Right atrium auricular region (tissue), 2 donors: Measurements from ENCODE around the gene NDST3. TPM values are rescaled to one million over a fixed set of nuclear protein-coding genes. Genes with fewer than 3 reads are reported as not detected.

Experiments used
- DNase-seq: peaks from one replicate; pipeline ENCODE4 v3.0.0-alpha.2; 2019; ENCODE audit warnings: low spot score
- H3K27ac ChIP-seq, 2 donors: fragments of 200-600 bp; sonication (generic); 1 replicate in 1 of 2; 2 replicates in 1 of 2; pipeline ENCODE4 v1.5.1; 2016 to 2019
- H3K27me3 ChIP-seq, 2 donors: fragments of 200-600 bp; sonication (generic); one replicate each; pipeline versions ENCODE4 v1.5.1 to v1.6.0; 2017 to 2019
- H3K36me3 ChIP-seq: fragments of 200-600 bp; sonication (generic); one replicate; pipeline ENCODE4 v1.5.1; 2016
- H3K4me1 ChIP-seq, 2 donors: fragments of 200-600 bp; sonication (generic); one replicate each; pipeline versions ENCODE4 v1.5.1 to v1.6.0; 2017 to 2019
- H3K4me3 ChIP-seq, 2 donors: fragments of 200-600 bp; sonication (generic); 1 replicate in 1 of 2; 2 replicates in 1 of 2; pipeline ENCODE4 v1.5.1; 2017 to 2019; ENCODE audit warnings: mild to moderate bottlenecking in 1 of 2, moderate library complexity in 1 of 2
- H3K9me3 ChIP-seq, 2 donors: fragments of 200-600 bp; sonication (generic); one replicate each; pipeline ENCODE4 v1.5.1; 2019
- total RNA-seq, 2 donors: library from RNA; depleted of rRNA; stranded (reverse); fragments of >200 nt; gene quantifications; one replicate each; pipeline ENCODE4 v1.1.0, GENCODE V29; 2016
- TF ChIP-seq, protein P1 (sequence below), 2 donors: fragments of 200-600 bp; sonication (generic); IDR thresholded peaks; one replicate each; pipeline ENCODE4 v1.5.1; 2019; ENCODE audit warnings: antibody characterized with exemption in 2 of 2

The NDST3 gene
- total RNA-seq, 2 donors from 2014 or later = 0.15 TPM; not detected in 1

DNA sequence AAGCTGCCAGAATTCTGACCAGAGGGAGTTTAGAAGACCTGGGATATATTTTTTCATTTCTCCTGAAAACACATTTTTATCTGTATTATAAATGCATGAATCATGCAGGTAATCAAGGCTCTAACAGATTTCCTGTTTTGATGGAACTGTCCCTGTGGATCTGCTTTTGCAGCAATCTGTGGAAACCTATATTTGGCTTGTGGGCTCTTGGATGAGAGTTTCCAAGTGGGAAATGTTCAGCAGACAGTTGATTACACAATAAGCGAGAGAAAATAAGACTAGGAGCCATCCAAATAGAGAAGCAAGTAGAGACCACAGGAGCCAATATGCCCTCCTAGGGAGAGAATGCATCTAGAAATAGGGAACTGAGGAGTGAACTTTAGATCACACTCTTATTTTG lies 105.0 kb downstream of the NDST3 start:
- DNase-seq = no peak
- TF ChIP-seq, protein P1, sequence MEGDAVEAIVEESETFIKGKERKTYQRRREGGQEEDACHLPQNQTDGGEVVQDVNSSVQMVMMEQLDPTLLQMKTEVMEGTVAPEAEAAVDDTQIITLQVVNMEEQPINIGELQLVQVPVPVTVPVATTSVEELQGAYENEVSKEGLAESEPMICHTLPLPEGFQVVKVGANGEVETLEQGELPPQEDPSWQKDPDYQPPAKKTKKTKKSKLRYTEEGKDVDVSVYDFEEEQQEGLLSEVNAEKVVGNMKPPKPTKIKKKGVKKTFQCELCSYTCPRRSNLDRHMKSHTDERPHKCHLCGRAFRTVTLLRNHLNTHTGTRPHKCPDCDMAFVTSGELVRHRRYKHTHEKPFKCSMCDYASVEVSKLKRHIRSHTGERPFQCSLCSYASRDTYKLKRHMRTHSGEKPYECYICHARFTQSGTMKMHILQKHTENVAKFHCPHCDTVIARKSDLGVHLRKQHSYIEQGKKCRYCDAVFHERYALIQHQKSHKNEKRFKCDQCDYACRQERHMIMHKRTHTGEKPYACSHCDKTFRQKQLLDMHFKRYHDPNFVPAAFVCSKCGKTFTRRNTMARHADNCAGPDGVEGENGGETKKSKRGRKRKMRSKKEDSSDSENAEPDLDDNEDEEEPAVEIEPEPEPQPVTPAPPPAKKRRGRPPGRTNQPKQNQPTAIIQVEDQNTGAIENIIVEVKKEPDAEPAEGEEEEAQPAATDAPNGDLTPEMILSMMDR (IDR thresholded peaks at IDR 0.05) = no peak
- Histone ChIP-seq H3K4me1 (no peaks in the 10 kb centered on the region), H3K27ac (no peak overlapping the region), H3K4me3 (no peak overlapping the region), H3K9me3 (no peaks in the 10 kb centered on the region), H3K27me3 (no peaks in the 10 kb centered on the region), H3K36me3 (no peaks in the 10 kb centered on the region)

DNA sequence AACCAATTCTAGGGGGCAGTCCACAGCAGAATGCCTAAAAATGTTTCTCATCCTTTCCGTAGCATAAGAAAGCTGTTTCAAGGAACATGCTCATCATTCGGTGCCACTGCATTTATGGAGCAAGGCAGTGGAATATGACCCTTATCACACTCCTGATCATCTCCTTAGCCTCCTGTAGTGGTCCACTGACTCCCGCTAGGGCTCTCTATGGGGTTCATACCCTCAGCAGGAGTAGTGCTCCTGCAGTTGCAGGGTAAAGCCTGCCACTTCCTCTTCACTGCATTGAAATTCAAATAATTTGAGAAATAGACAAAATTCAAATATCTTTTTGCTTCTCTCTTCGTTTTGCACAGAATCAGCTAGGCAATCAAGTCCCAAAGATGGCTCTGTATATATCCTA lies 107.0 kb downstream of the NDST3 start:
- H3K27me3 ChIP-seq = peaks cover 0 to 1% of the 10 kb centered on the region in 2 donors
- TF ChIP-seq, protein P1 (IDR thresholded peaks at IDR 0.05) = no peak
- no peak overlapping the region for H3K27ac ChIP-seq
- H3K36me3 ChIP-seq = no peaks in the 10 kb centered on the region
- H3K4me3 ChIP-seq = no peak overlapping the region
- no peaks in the 10 kb centered on the region for H3K4me1 ChIP-seq
- DNase-seq = no peak
- no peaks in the 10 kb centered on the region for H3K9me3 ChIP-seq

DNA sequence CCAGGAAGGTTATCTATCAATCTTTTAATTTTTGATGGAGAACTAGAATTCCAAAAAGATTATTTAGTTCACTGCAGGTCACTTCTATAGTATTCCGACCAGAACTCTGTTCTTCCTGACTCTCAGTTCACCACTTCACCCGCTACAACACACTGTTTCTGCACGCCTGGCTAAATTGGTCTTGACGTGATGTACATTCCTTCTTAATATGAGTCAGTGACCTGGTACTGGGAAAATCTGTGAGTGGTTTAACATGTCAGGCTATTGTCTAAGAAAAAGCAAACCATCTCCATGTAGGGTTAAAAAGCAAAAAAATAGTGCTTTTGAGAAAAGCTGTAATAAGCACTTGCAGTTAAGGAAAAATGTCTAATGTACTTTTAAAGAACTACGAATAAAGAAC lies 120.4 kb downstream of the NDST3 start:
- Histone ChIP-seq H3K27ac (no peak overlapping the region), H3K36me3 (no peaks in the 10 kb centered on the region), H3K27me3 (no peaks in the 10 kb centered on the region), H3K4me3 (no peak overlapping the region), H3K9me3 (peaks cover 0 to 7% of the 10 kb centered on the region in 2 donors), H3K4me1 (no peaks in the 10 kb centered on the region)
- TF ChIP-seq, protein P1 (IDR thresholded peaks at IDR 0.05) = no peak
- no peak for DNase-seq

DNA sequence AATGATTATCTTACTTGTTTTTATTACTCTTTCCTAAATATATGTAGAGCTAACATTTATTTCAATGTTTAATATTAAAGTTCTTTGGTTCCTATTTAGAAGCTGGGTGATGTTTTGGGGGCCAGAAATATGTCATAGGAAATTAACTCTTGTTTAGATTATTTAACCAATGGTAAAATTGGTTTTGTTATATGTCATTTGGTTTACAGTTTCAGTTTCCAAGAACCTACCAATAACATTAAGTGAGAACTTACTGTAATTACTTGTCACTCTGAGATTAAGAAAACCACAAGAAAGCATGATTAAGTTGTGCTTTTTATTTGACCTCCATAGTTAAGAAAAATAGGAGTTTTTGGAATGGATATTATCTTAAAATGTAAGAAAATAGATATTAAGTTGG lies 121.2 kb downstream of the NDST3 start:
- no peaks in the 10 kb centered on the region for H3K27me3 ChIP-seq
- TF ChIP-seq, protein P1 (IDR thresholded peaks at IDR 0.05) = no peak

DNA sequence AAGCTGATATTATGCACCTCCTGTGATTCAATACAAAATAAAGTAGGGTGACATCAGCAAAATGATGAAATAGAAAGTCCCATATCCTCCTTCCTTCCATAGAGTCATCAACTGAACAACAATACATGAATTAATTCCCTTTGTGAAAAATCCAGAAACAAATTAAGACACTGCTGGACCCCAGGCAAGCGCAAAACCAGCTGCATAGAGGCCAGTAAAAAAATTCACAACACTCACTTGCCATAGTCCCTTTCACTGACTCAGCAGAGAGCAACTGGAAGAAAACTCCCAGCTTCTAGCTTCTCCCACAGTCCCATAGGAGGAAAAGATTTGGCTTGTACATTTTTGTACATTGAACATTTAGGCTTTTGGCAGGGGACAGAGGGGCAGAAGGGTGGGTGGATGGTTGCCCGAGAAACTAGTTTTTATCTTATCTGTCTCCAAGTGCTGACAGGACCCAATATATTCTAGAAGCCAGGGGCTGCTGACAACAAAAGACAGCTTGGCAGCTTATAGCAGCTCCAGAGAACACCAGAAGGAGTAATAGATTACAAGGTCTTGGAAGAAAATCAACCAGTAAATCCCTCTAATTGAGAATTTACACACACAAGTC lies 124.6 kb downstream of the NDST3 start:
- TF ChIP-seq, protein P1 (IDR thresholded peaks at IDR 0.05) = no peak
- no peak for DNase-seq
- Histone ChIP-seq H3K27me3 (no peaks in the 10 kb centered on the region), H3K4me3 (no peak overlapping the region), H3K9me3 (peaks cover 0 to 7% of the 10 kb centered on the region in 2 donors), H3K36me3 (no peaks in the 10 kb centered on the region), H3K27ac (no peak overlapping the region), H3K4me1 (no peaks in the 10 kb centered on the region)

More for the DNA sequence above, 121.2 kb downstream of the NDST3 start:
- Histone ChIP-seq H3K9me3 (peaks cover 0 to 7% of the 10 kb centered on the region in 2 donors), H3K4me3 (no peak overlapping the region), H3K36me3 (no peaks in the 10 kb centered on the region), H3K4me1 (no peaks in the 10 kb centered on the region), H3K27ac (no peak overlapping the region)
- DNase-seq = no peak

DNA sequence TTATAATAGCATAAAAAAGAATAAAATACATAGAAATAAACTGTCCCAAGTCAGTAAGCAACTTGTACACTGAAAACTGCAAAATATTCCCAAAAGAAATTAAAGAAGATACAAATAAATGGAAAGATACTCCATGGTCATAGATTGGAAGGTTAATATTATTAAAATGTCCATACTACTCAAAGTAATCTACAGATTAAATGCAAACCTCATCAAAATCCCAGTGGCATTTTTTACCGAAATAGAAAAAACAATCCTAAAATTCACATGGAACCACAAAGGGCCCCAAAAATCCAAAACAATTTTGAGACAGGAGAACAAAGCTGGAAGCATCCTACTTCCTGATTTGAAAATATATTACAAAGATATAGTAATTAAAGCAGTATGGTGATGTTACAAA lies 133.0 kb downstream of the NDST3 start:
- no peaks in the 10 kb centered on the region for H3K27me3 ChIP-seq
- H3K36me3 ChIP-seq = no peaks in the 10 kb centered on the region
- TF ChIP-seq, protein P1 (IDR thresholded peaks at IDR 0.05) = no peak
- H3K27ac ChIP-seq = no peak overlapping the region
- peaks cover 0 to 22% of the 10 kb centered on the region in 2 donors for H3K9me3 ChIP-seq
- DNase-seq = no peak
- no peaks in the 10 kb centered on the region for H3K4me1 ChIP-seq
- no peak overlapping the region for H3K4me3 ChIP-seq
